Heart right ventricle (tissue), 16 donors: ENCODE data around the gene HPRT1. TPM values are rescaled to one million over a fixed set of nuclear protein-coding genes. Genes with fewer than 3 reads are reported as not detected.

Source experiments
- ATAC-seq, 8 donors: fragments of 200-7000 bp; cut with Tn5 transposase; one replicate each; pipeline ENCODE4 v1.9.1; 2020; ENCODE audit warnings: mild to moderate bottlenecking in 8 of 8, moderate library complexity in 8 of 8, moderate number of reproducible peaks in 1 of 8
- DNase-seq, 2 donors: peaks; one replicate each; pipeline ENCODE4 v3.0.0-alpha.2; 2020
- H3K27ac ChIP-seq, 10 donors: fragments of 200-600 bp; sonication (generic) in 2 of 10; one replicate each; pipeline versions ENCODE4 v1.5.0 to v1.8.0; 2020 to 2022; ENCODE audit warnings: mild to moderate bottlenecking in 3 of 10
- H3K27me3 ChIP-seq, 7 donors: fragments of 200-600 bp; one replicate each; pipeline ENCODE4 v1.8.0; 2021 to 2022; ENCODE audit warnings: mild to moderate bottlenecking in 2 of 7
- H3K36me3 ChIP-seq, 9 donors: fragments of 200-600 bp; sonication (generic) in 1 of 9; one replicate each; pipeline versions ENCODE4 v1.5.0 to v1.8.0; 2020 to 2022; ENCODE audit warnings: mild to moderate bottlenecking in 2 of 9
- H3K4me1 ChIP-seq, 9 donors: fragments of 200-600 bp; sonication (generic) in 1 of 9; one replicate each; pipeline versions ENCODE4 v1.5.0 to v1.8.0; 2020 to 2022; ENCODE audit warnings: mild to moderate bottlenecking in 4 of 9
- H3K4me3 ChIP-seq, 10 donors: fragments of 200-600 bp; sonication (generic) in 2 of 10; one replicate each; pipeline versions ENCODE4 v1.5.0 to v1.8.0; 2020 to 2022; ENCODE audit warnings: mild to moderate bottlenecking in 7 of 10, moderate library complexity in 2 of 10
- H3K9me3 ChIP-seq, 11 donors: fragments of 200-600 bp in 10 of 11; sonication (generic) in 2 of 11; one replicate each; pipeline versions ENCODE4 v1.5.0 to v1.8.0; 2013 to 2022; ENCODE audit warnings: mild to moderate bottlenecking in 2 of 11, control low read depth in 1 of 11, moderate library complexity in 1 of 11
- CTCF ChIP-seq, 9 donors: fragments of 200-600 bp; sonication (generic) in 2 of 9; IDR thresholded peaks; one replicate each; pipeline versions ENCODE4 v1.5.0 to v1.8.0; 2021 to 2022; ENCODE audit warnings: antibody characterized with exemption in 9 of 9, mild to moderate bottlenecking in 5 of 9, moderate library complexity in 1 of 9
- WGBS, 2 donors: extraction: QIAGEN DNeasy Blood & Tissue Kit; methylation state at CpG; one replicate each; pipeline ENCODE4 v1.1.7; 2013; ENCODE audit warnings: inconsistent platforms in 1 of 2; 5-methylcytosine and 5-hydroxymethylcytosine counted together
- intact Hi-C, 10 donors: fragments of 100-400 bp; cut with DNase I; formaldehyde crosslinking; loops; one replicate each; pipeline versions ENCODE4 v1.11.1 to v1.14.2; 2022
- long read RNA-seq, 3 donors: library from polyadenylated mRNA; unstranded; transcript quantifications; one replicate each; pipeline ENCODE4 v2.0.0, GENCODE V29; 2020 to 2021
- polyA plus RNA-seq, 2 donors: library from polyadenylated mRNA; stranded (reverse); fragments of 200-250 nt; gene quantifications; one replicate each; pipeline ENCODE4 v1.2.3, GENCODE V29; 2013
- total RNA-seq, 10 donors: library from RNA; stranded (reverse); fragmentation: NEBNext Ultra II Directional in 3 of 10; extraction: Animal tissue kit (Norgen Biotek cat#: 25700) in 3 of 10; gene quantifications; one replicate each; pipeline versions ENCODE4 v1.2.1 to v1.2.4, GENCODE V29; 2021 to 2023
- donor health status: Arrhythmogenic right ventricular cardiomyopathy.
- donor health status: ischemic (EF 13 %, LVEDD 7.1; RV severe dilation, severe dysfunction).
- donor health status: healthy with polysubstance abuse.
- donor health status: DM: no; HTN: yes; CAD: no.
- donor health status: DM: no; HTN: no; CAD: no.
- donor health status: ischemic (EF 25% LVEDD 6.9; RV normal size, moderate dysfunction).
- donor health status: ischemic (EF 25% LVEDD 5.7; RV mildly dilated, moderate dysfunction).
- donor health status: healthy.
- donor health status: DM: yes; HTN: yes; CAD: no.
- donor health status: Ischemic cardiomyopathy.
- donor health status: ischemic (EF 35%, LVEDD 5.7; RV mildly dilated, moderate dysfunction).
- donor health status: nonischemic (EF 11% LVEDD 7.7; RV severe dilation, severe dysfunction).
- donor health status: DM: yes; HTN: yes; CAD: no.
- donor health status: PGD.
- donor health status: ischemic (EF 29% LVEDD 5.4; RV normal size, mild dysfunction).
- donor health status: nonischemic (EF 23%, LVEDD 6.1; RV moderate dilation, normal function).

HPRT1 gene
- 10 to 100 TPM; 17.0 to 29.2 (median 24.0) TPM for total RNA-seq
- polyA plus RNA-seq = 10 to 100 TPM; 28.0 to 29.6 TPM
- long read RNA-seq, donor 1, partial matches to known transcripts = 0 of 1 reads
- long read RNA-seq, donor 1, other reads (novel, unspliced or antisense) = 0 of 1 reads
- long read RNA-seq, donor 2, partial matches to known transcripts = 0 of 1 reads
- long read RNA-seq, donor 2, other reads (novel, unspliced or antisense) = 0 of 1 reads
- long read RNA-seq, donor 3, transcript HPRT1-201 (9 exons, 1,407 nt) = major isoform, 5 of 6 reads
- long read RNA-seq, donor 3, partial matches to known transcripts = 1 of 6 reads
- long read RNA-seq, donor 3, other reads (novel, unspliced or antisense) = 0 of 6 reads

- no peak for TF ChIP-seq CTCF (IDR thresholded peaks at IDR 0.05)
- intact Hi-C loops = no loop called here
These were observed at the start of gene HPRT1 for GRCh38 chrX:134460005-134460861. Gene HPRT1, plus strand, starts transcription at chrX:134460165. Its CDS starts 147 bp downstream, at chrX:134460312.

GRCh38 chrX:134416087-134416486, 43.9 kb upstream of the HPRT1 start:
- intact Hi-C loops = no loop called here
- Histone ChIP-seq H3K4me1 (no peaks in the 10 kb centered on the region), H3K4me3 (no peak overlapping the region), H3K27me3 (peaks cover 0 to 17% (median 0%) of the 10 kb centered on the region in 7 donors), H3K36me3 (peaks cover 0 to 80% (median 6%) of the 10 kb centered on the region in 9 donors), H3K27ac (no peak overlapping the region), H3K9me3 (no peaks in the 10 kb centered on the region)
- no peak for DNase-seq
- no peak for ATAC-seq
- no peak for TF ChIP-seq CTCF (IDR thresholded peaks at IDR 0.05)
- 83 to 91% methylated on average over 5 of the region's 5 CpGs for WGBS, 2 donors

More at GRCh38 chrX:134460005-134460861, at the start of gene HPRT1:
- Histone ChIP-seq H3K27ac (peak within 1 kb of the TSS in 9 of 10 donors; percentile 65 to 90 (median 82)), H3K4me1 (peaks cover 0 to 13% (median 5%) of the 10 kb centered on the region in 9 donors), H3K4me3 (peak within 1 kb of the TSS; percentile 44 to 74 (median 64)), H3K36me3 (no peaks in the 10 kb centered on the region), H3K9me3 (no peaks in the 10 kb centered on the region), H3K27me3 (no peaks in the 10 kb centered on the region)
- ATAC-seq (peak; percentile 97 to 100 (median 98)), DNase-seq (peak; percentile 75 to 85)
- WGBS, 2 donors = 1% methylated on average over 23 to 70 of the region's 85 CpGs

GRCh38 chrX:134418317-134419113, 41.5 kb upstream of the HPRT1 start:
- WGBS, 2 donors = 91 to 94% methylated on average over 8 of the region's 8 CpGs
- intact Hi-C loops = no loop called here
- DNase-seq = no peak
- no peak for TF ChIP-seq CTCF (IDR thresholded peaks at IDR 0.05)
- no peaks in the 10 kb centered on the region for H3K4me1 ChIP-seq
- ATAC-seq = no peak
- peaks cover 0 to 86% (median 6%) of the 10 kb centered on the region in 9 donors for H3K36me3 ChIP-seq
- H3K4me3 ChIP-seq = no peak overlapping the region
- peaks cover 0 to 20% (median 0%) of the 10 kb centered on the region in 7 donors for H3K27me3 ChIP-seq
- H3K9me3 ChIP-seq = no peaks in the 10 kb centered on the region
- H3K27ac ChIP-seq = no peak overlapping the region

- intact Hi-C loops = loop anchor here in 1 of 10 donors (5.0 kb wide), 1 partner anchor 353 kb away; no protein-coding TSS in a partner anchor
- no peak for TF ChIP-seq CTCF (IDR thresholded peaks at IDR 0.05)
These were observed 40.2 kb upstream of the HPRT1 start for GRCh38 chrX:134419784-134420183.

More at GRCh38 chrX:134419784-134420183, 40.2 kb upstream of the HPRT1 start:
- H3K27me3 ChIP-seq = peaks cover 0 to 18% (median 0%) of the 10 kb centered on the region in 7 donors
- 95 to 96% methylated on average over 6 of the region's 6 CpGs for WGBS, 2 donors
- no peak overlapping the region for H3K4me3 ChIP-seq
- no peak overlapping the region for H3K27ac ChIP-seq
- peaks cover 0 to 78% (median 6%) of the 10 kb centered on the region in 9 donors for H3K36me3 ChIP-seq
- ATAC-seq (no peak), DNase-seq (no peak)
- no peaks in the 10 kb centered on the region for H3K9me3 ChIP-seq
- no peaks in the 10 kb centered on the region for H3K4me1 ChIP-seq
